T follicular helper cell (primary cell): Measurements from ENCODE around the gene WDR41.

Experiments
- DNase-seq: peaks from one replicate; pipeline ENCODE4 v3.0.0-alpha.2; 2020; ENCODE audit warnings: low read depth

WDR41 gene

GRCh38 chr5:77448831-77449230 lies 43.3 kb downstream of the WDR41 start:
- no peak for DNase-seq

GRCh38 chr5:77444356-77444755 lies 47.8 kb downstream of the WDR41 start:
- DNase-seq: no peak

- DNase-seq: no peak
Observed at GRCh38 chr5:77443670-77444069, 48.4 kb downstream of the WDR41 start.

GRCh38 chr5:77438071-77438470 lies 54.0 kb downstream of the WDR41 start:
- DNase-seq: no peak

- DNase-seq: no peak
Observed at GRCh38 chr5:77437194-77437593, 54.9 kb downstream of the WDR41 start.

GRCh38 chr5:77431719-77432118 lies 60.4 kb downstream of the WDR41 start:
- DNase-seq: no peak

GRCh38 chr5:77431286-77431685 lies 60.8 kb downstream of the WDR41 start:
- DNase-seq: no peak

GRCh38 chr5:77430726-77431125 lies 61.4 kb downstream of the WDR41 start:
- DNase-seq: no peak

GRCh38 chr5:77428526-77428925 lies 63.6 kb downstream of the WDR41 start:
- DNase-seq: no peak

- no peak for DNase-seq
Observed at GRCh38 chr5:77427998-77428397, 64.1 kb downstream of the WDR41 start.

GRCh38 chr5:77426670-77427069 lies 65.4 kb downstream of the WDR41 start:
- no peak for DNase-seq

- DNase-seq: no peak
Observed at GRCh38 chr5:77425998-77426659, 66.0 kb downstream of the WDR41 start.

GRCh38 chr5:77425420-77425819 lies 66.7 kb downstream of the WDR41 start:
- DNase-seq: no peak

GRCh38 chr5:77424921-77425320 lies 67.2 kb downstream of the WDR41 start:
- DNase-seq: no peak

GRCh38 chr5:77423022-77423750 lies 68.9 kb downstream of the WDR41 start:
- no peak for DNase-seq

GRCh38 chr5:77420940-77421339 lies 71.2 kb downstream of the WDR41 start:
- no peak for DNase-seq

GRCh38 chr5:77419644-77420582 lies 72.2 kb downstream of the WDR41 start:
- DNase-seq: no peak

- DNase-seq: no peak
Observed at GRCh38 chr5:77418601-77419581, 73.2 kb downstream of the WDR41 start.

- DNase-seq: no peak
Observed at GRCh38 chr5:77418162-77418561, 74.0 kb downstream of the WDR41 start.

- DNase-seq: no peak
Observed at GRCh38 chr5:77413049-77413448, 79.1 kb downstream of the WDR41 start.

GRCh38 chr5:77409870-77410621 lies 82.1 kb downstream of the WDR41 start:
- DNase-seq: no peak
